ENCODE measurements around the gene CYTH3. TPM values are rescaled to one million over a fixed set of nuclear protein-coding genes. Genes with fewer than 3 reads are reported as not detected.

Gene CYTH3
- total and polyA plus RNA-seq, 9 of the 15 experiments (the other 6 are each of a cell fraction or from before 2014, with no cell fraction given) = 0.25 to 15.2 (median 11.4) TPM

- CTCF ChIA-PET (ENCODE audit: low intra/inter-chr PET ratio) = no interaction called here
- Histone ChIP-seq H3K27me3 (ENCODE audit: control insufficient read depth in 2 of 2, insufficient read depth in 2 of 2, low read length in 2 of 2) (no peaks in the 10 kb centered on the region), H3K9me1 (ENCODE audit: control insufficient read depth, insufficient read depth, low read length) (no peaks in the 10 kb centered on the region), H3K9ac (ENCODE audit: insufficient read depth in 1 of 2, low read depth in 2 of 2, low read length in 2 of 2) (no peak overlapping the region), H3K9me3 (replicated peaks; ENCODE audit: control insufficient read depth, insufficient read depth, low read depth, low read length) (no peaks in the 10 kb centered on the region; the same call in 1 of the 2 replicates), H3K79me2 (ENCODE audit: control insufficient read depth, insufficient read depth, low read length) (no peaks in the 10 kb centered on the region), H3K4me3 (no peak overlapping the region), H3K36me3 (ENCODE audit: control insufficient read depth, insufficient read depth, low read length) (peaks cover 89% of the 10 kb centered on the region), H4K20me1 (replicated peaks; ENCODE audit: control insufficient read depth, insufficient read depth, low read length) (0 out of 2 replicates have a peak, but pooled peaks cover 8% of the 10 kb centered on the region), H3K27ac (ENCODE audit: extremely low read depth, low read depth, low read length) (no peak overlapping the region), H3K4me1 (replicated peaks in 1 of 2; ENCODE audit: control insufficient read depth in 2 of 2, insufficient read depth in 2 of 2, low read length in 2 of 2) (no peaks in the 10 kb centered on the region), H2AFZ (ENCODE audit: low read depth, low read length) (no peak overlapping the region), H3K4me2 (ENCODE audit: insufficient read depth, low read length) (no peak overlapping the region)
- FAIRE-seq = no peak
- POLR2A ChIA-PET = interaction anchor here (1.0 kb wide), 1 partner anchor 57 kb away, joined by 4 read pairs; no protein-coding TSS in a partner anchor
- no peak for DNase-seq (ENCODE audit: extremely low read depth in 1 of 4, low spot score in 3 of 4)
- ATAC-seq = no peak
- WGBS (ENCODE audit: insufficient coverage, low coverage, missing lambda C conversion rate) = 98% methylated on average over 26 of the region's 91 CpGs
- in situ Hi-C loops (cut with MboI) = no loop called here
- intact Hi-C loops (cut with micrococcal nuclease) = no loop called here
- no TSS peak for BruUV-seq (replicated peaks)
- TF ChIP-seq ZEB2 (IDR thresholded peaks at IDR 0.05) (no peak), MAFG (tag; conservative IDR thresholded peaks at IDR 0.05) (no peak), CCNT2 (IDR thresholded peaks at IDR 0.05; ENCODE audit: borderline replicate concordance, extremely low read depth, insufficient read length, low read depth, low read length) (peak; percentile 3), TGIF2 (CRISPR knock-in tag; IDR thresholded peaks at IDR 0.05) (no peak), ZNF589 (CRISPR knock-in tag; IDR thresholded peaks at IDR 0.05; ENCODE audit: low read depth) (no peak), E4F1 (CRISPR knock-in tag; IDR thresholded peaks at IDR 0.05; ENCODE audit: borderline replicate concordance) (no peak), TAL1 (IDR thresholded peaks at IDR 0.05) (no peak), RBM22 (IDR thresholded peaks at IDR 0.05; ENCODE audit: low read depth, low read length, poor library complexity, severe bottlenecking) (peak; percentile 23), POLR2G (IDR thresholded peaks at IDR 0.05; ENCODE audit: low read depth, low read length) (peak; percentile 47; the same call in 1 of the 2 replicates), EWSR1 (IDR thresholded peaks at IDR 0.05; ENCODE audit: borderline replicate concordance, low read depth, partially characterized antibody) (no peak), BDP1 (IDR thresholded peaks at IDR 0.05; ENCODE audit: insufficient read depth, insufficient read length) (no peak), FOXK1 (CRISPR knock-in tag; IDR thresholded peaks at IDR 0.05; ENCODE audit: borderline replicate concordance) (no peak), RBM17 (IDR thresholded peaks at IDR 0.05; ENCODE audit: borderline replicate concordance, low read depth, low read length) (no peak)
- TF ChIP-seq, protein P1, sequence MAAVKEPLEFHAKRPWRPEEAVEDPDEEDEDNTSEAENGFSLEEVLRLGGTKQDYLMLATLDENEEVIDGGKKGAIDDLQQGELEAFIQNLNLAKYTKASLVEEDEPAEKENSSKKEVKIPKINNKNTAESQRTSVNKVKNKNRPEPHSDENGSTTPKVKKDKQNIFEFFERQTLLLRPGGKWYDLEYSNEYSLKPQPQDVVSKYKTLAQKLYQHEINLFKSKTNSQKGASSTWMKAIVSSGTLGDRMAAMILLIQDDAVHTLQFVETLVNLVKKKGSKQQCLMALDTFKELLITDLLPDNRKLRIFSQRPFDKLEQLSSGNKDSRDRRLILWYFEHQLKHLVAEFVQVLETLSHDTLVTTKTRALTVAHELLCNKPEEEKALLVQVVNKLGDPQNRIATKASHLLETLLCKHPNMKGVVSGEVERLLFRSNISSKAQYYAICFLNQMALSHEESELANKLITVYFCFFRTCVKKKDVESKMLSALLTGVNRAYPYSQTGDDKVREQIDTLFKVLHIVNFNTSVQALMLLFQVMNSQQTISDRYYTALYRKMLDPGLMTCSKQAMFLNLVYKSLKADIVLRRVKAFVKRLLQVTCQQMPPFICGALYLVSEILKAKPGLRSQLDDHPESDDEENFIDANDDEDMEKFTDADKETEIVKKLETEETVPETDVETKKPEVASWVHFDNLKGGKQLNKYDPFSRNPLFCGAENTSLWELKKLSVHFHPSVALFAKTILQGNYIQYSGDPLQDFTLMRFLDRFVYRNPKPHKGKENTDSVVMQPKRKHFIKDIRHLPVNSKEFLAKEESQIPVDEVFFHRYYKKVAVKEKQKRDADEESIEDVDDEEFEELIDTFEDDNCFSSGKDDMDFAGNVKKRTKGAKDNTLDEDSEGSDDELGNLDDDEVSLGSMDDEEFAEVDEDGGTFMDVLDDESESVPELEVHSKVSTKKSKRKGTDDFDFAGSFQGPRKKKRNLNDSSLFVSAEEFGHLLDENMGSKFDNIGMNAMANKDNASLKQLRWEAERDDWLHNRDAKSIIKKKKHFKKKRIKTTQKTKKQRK (IDR thresholded peaks at IDR 0.05; ENCODE audit: borderline replicate concordance, low read depth, low read length) = no peak
Measured at GRCh38 chr7:6153646-6154541, 118.5 kb downstream of the CYTH3 start.

All from K562 (cell line).